ENCODE data around the gene REEP1. TPM values are rescaled to one million over a fixed set of nuclear protein-coding genes. Genes with fewer than 3 reads are reported as not detected.
A peak's percentile ranks its signal among the peaks of the same experiment; 100 is the strongest.

The REEP1 gene
- total and polyA plus RNA-seq, 8 donors: 2.9 to 29.9 (median 6.4) TPM; not detected in 1

GRCh38 chr2:86253424-86253823 is 84.0 kb downstream of the REEP1 start:
- Histone ChIP-seq H3K4me3 (no peak overlapping the region), H3K36me3 (no peaks in the 10 kb centered on the region), H3K27ac (peak overlapping the region in 1 of 5 donors; percentile 83), H3K9me3 (no peaks in the 10 kb centered on the region), H3K4me1 (peaks cover 25 to 70% (median 49%) of the 10 kb centered on the region in 4 donors), H3K27me3 (no peaks in the 10 kb centered on the region)
- WGBS, 5 donors: 78 to 88% (median 84%) methylated on average over 6 of the region's 6 CpGs
- DNase-seq: no peak
- intact Hi-C loops (cut with DNase I; ENCODE audit: low total_unique reads): no loop called here
- no peak for TF ChIP-seq POLR2AphosphoS5 (IDR thresholded peaks at IDR 0.05)
- no peak for TF ChIP-seq CTCF (IDR thresholded peaks at IDR 0.05)
- no peak for TF ChIP-seq POLR2A (IDR thresholded peaks at IDR 0.05)
- no peak for TF ChIP-seq EP300 (IDR thresholded peaks at IDR 0.05)

GRCh38 chr2:86251840-86252266 is 85.6 kb downstream of the REEP1 start:
- TF ChIP-seq EP300 (IDR thresholded peaks at IDR 0.05): no peak
- no peak for TF ChIP-seq POLR2AphosphoS5 (IDR thresholded peaks at IDR 0.05)
- TF ChIP-seq CTCF (IDR thresholded peaks at IDR 0.05): no peak
- no peak for TF ChIP-seq POLR2A (IDR thresholded peaks at IDR 0.05)
- WGBS, 5 donors: 37 to 66% (median 57%) methylated on average over 10 of the region's 10 CpGs
- peaks cover 25 to 71% (median 49%) of the 10 kb centered on the region in 4 donors for H3K4me1 ChIP-seq
- H3K27me3 ChIP-seq: no peaks in the 10 kb centered on the region
- H3K4me3 ChIP-seq: no peak overlapping the region
- intact Hi-C loops (cut with DNase I; ENCODE audit: low total_unique reads): no loop called here
- no peaks in the 10 kb centered on the region for H3K36me3 ChIP-seq
- H3K9me3 ChIP-seq: no peaks in the 10 kb centered on the region
- H3K27ac ChIP-seq: peak overlapping the region; percentile 4 to 83 (median 19)
- DNase-seq: peak; percentile 53 to 79

- peak overlapping the region; percentile 5 to 83 (median 58) for H3K27ac ChIP-seq
- no peaks in the 10 kb centered on the region for H3K27me3 ChIP-seq
- H3K4me1 ChIP-seq: peaks cover 19 to 62% (median 42%) of the 10 kb centered on the region in 4 donors
- H3K4me3 ChIP-seq: no peak overlapping the region
- 45 to 56% (median 51%) methylated on average over 10 of the region's 10 CpGs for WGBS, 5 donors
- TF ChIP-seq CTCF (IDR thresholded peaks at IDR 0.05) (peak in 1 of 7 experiments; percentile 55), POLR2AphosphoS5 (IDR thresholded peaks at IDR 0.05) (peak in 1 of 3 donors; percentile 69), POLR2A (IDR thresholded peaks at IDR 0.05) (no peak)
- DNase-seq: peak; percentile 55 to 68
- H3K36me3 ChIP-seq: no peaks in the 10 kb centered on the region
- intact Hi-C loops (cut with DNase I; ENCODE audit: low total_unique reads): no loop called here
- H3K9me3 ChIP-seq: no peaks in the 10 kb centered on the region
Observed at GRCh38 chr2:86249579-86250391, 87.6 kb downstream of the REEP1 start.

GRCh38 chr2:86249176-86249575 is 88.2 kb downstream of the REEP1 start:
- no peak for DNase-seq
- H3K36me3 ChIP-seq: no peaks in the 10 kb centered on the region
- WGBS, 5 donors: 80 to 93% (median 90%) methylated on average over 6 of the region's 6 CpGs
- no peaks in the 10 kb centered on the region for H3K27me3 ChIP-seq
- no peaks in the 10 kb centered on the region for H3K9me3 ChIP-seq
- no peak overlapping the region for H3K4me3 ChIP-seq
- intact Hi-C loops (cut with DNase I; ENCODE audit: low total_unique reads): no loop called here
- peaks cover 19 to 62% (median 43%) of the 10 kb centered on the region in 4 donors for H3K4me1 ChIP-seq
- no peak for TF ChIP-seq CTCF (IDR thresholded peaks at IDR 0.05)
- TF ChIP-seq EP300 (IDR thresholded peaks at IDR 0.05): no peak
- no peak for TF ChIP-seq POLR2A (IDR thresholded peaks at IDR 0.05)
- TF ChIP-seq POLR2AphosphoS5 (IDR thresholded peaks at IDR 0.05): no peak
- H3K27ac ChIP-seq: peak overlapping the region in 3 of 5 donors; percentile 15 to 83 (median 62)
